ENCODE results near the gene ZNF609. TPM values are rescaled to one million over a fixed set of nuclear protein-coding genes. Genes with fewer than 3 reads are reported as not detected.
A peak's percentile ranks its signal among the peaks of the same experiment; 100 is the strongest.

Gene ZNF609
- polyA plus RNA-seq, 1 donor (not counting 4 experiments of a cell fraction or from before 2014, with no cell fraction given) = 16.9 TPM

GRCh38 chr15:64599226-64599625, 138.8 kb downstream of the ZNF609 start:
- H3K9me3 ChIP-seq (ENCODE audit: control insufficient read depth, low read depth, low read length) = no peaks in the 10 kb centered on the region
- H3K27ac ChIP-seq (ENCODE audit: control insufficient read depth, insufficient read depth, low read length) = peak overlapping the region; percentile 42
- H3K4me2 ChIP-seq (ENCODE audit: control insufficient read depth, extremely low read depth, insufficient read depth, low read depth, low read length) = peak overlapping the region; percentile 64
- H3K4me3 ChIP-seq (ENCODE audit: control insufficient read depth in 2 of 3, extremely low read depth in 1 of 3, insufficient read depth in 2 of 3, low read depth in 1 of 3, low read length in 3 of 3) = peak overlapping the region in 1 of 3 experiments; percentile 5
- peak overlapping the region; percentile 28 for H3K9ac ChIP-seq (ENCODE audit: control insufficient read depth, extremely low read depth, insufficient read depth, low read length)
- peaks cover 3% of the 10 kb centered on the region for H4K20me1 ChIP-seq (ENCODE audit: control insufficient read depth, extremely low read depth, insufficient read depth, low read length)
- no peak for TF ChIP-seq EZH2 (IDR thresholded peaks at IDR 0.05; ENCODE audit: low read length)
- TF ChIP-seq, protein P1, sequence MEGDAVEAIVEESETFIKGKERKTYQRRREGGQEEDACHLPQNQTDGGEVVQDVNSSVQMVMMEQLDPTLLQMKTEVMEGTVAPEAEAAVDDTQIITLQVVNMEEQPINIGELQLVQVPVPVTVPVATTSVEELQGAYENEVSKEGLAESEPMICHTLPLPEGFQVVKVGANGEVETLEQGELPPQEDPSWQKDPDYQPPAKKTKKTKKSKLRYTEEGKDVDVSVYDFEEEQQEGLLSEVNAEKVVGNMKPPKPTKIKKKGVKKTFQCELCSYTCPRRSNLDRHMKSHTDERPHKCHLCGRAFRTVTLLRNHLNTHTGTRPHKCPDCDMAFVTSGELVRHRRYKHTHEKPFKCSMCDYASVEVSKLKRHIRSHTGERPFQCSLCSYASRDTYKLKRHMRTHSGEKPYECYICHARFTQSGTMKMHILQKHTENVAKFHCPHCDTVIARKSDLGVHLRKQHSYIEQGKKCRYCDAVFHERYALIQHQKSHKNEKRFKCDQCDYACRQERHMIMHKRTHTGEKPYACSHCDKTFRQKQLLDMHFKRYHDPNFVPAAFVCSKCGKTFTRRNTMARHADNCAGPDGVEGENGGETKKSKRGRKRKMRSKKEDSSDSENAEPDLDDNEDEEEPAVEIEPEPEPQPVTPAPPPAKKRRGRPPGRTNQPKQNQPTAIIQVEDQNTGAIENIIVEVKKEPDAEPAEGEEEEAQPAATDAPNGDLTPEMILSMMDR (optimal IDR thresholded peaks at IDR 0.05 in 1 of 3, IDR thresholded peaks at IDR 0.05 in 1 of 3, conservative IDR thresholded peaks at IDR 0.05 in 1 of 3; ENCODE audit: extremely low read depth in 1 of 3, insufficient read depth in 2 of 3, low read length in 3 of 3) = no peak
- H3K27me3 ChIP-seq (ENCODE audit: control insufficient read depth, extremely low read depth, insufficient read depth, low read length) = no peaks in the 10 kb centered on the region
- no peak overlapping the region for H2AFZ ChIP-seq (ENCODE audit: control insufficient read depth, low read length)
- dilution Hi-C loops (cut with MboI; ENCODE audit: extremely low pct_ligation_motif_present, low sequenced_read_pairs) = no loop called here
- H3K4me1 ChIP-seq (ENCODE audit: control insufficient read depth, extremely low read depth, insufficient read depth, low read length) = peaks cover 29% of the 10 kb centered on the region
- DNase-seq (ENCODE audit: low read depth, low spot score) (no peak), FAIRE-seq (no peak)
- no peaks in the 10 kb centered on the region for H3K9me1 ChIP-seq (ENCODE audit: control insufficient read depth, extremely low read depth, insufficient read depth, low read length)
- H3K36me3 ChIP-seq (ENCODE audit: control insufficient read depth in 2 of 2, extremely low read depth in 1 of 2, insufficient read depth in 2 of 2, low read length in 2 of 2) = no peaks in the 10 kb centered on the region
- H3K79me2 ChIP-seq (ENCODE audit: control insufficient read depth, insufficient read depth, low read length) = peaks cover 53% of the 10 kb centered on the region

DNA sequence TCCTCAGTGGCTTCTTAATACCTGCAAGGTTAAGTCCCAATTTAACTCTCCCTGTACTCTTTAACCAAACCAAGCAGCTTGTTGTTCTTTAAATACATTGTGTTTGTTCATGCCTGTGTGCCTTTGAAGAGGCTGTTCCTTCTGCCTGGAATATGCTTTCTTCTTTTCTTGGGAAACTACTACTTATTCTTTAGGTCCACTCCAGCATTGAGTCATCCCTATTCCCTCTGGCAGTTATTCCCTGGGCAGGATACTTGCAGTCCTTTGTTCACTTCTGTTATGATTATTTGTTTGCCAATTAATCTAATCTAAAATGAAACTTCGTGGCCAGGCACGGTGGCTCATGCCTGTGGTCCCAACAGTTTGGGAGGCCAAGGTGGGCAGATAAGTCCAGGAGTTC, 139.3 kb downstream of the ZNF609 start:
- Histone ChIP-seq H3K4me3 (ENCODE audit: control insufficient read depth in 2 of 3, extremely low read depth in 1 of 3, insufficient read depth in 2 of 3, low read depth in 1 of 3, low read length in 3 of 3) (peak overlapping the region in 1 of 3 experiments; percentile 5), H3K36me3 (ENCODE audit: control insufficient read depth in 2 of 2, extremely low read depth in 1 of 2, insufficient read depth in 2 of 2, low read length in 2 of 2) (no peaks in the 10 kb centered on the region), H3K27ac (ENCODE audit: control insufficient read depth, insufficient read depth, low read length) (peak overlapping the region; percentile 42), H2AFZ (ENCODE audit: control insufficient read depth, low read length) (no peak overlapping the region), H3K9ac (ENCODE audit: control insufficient read depth, extremely low read depth, insufficient read depth, low read length) (peak overlapping the region; percentile 28), H4K20me1 (ENCODE audit: control insufficient read depth, extremely low read depth, insufficient read depth, low read length) (peaks cover 3% of the 10 kb centered on the region), H3K9me3 (ENCODE audit: control insufficient read depth, low read depth, low read length) (no peaks in the 10 kb centered on the region), H3K27me3 (ENCODE audit: control insufficient read depth, extremely low read depth, insufficient read depth, low read length) (no peaks in the 10 kb centered on the region), H3K79me2 (ENCODE audit: control insufficient read depth, insufficient read depth, low read length) (peaks cover 55% of the 10 kb centered on the region), H3K4me1 (ENCODE audit: control insufficient read depth, extremely low read depth, insufficient read depth, low read length) (peaks cover 29% of the 10 kb centered on the region), H3K4me2 (ENCODE audit: control insufficient read depth, extremely low read depth, insufficient read depth, low read depth, low read length) (peak overlapping the region; percentile 64), H3K9me1 (ENCODE audit: control insufficient read depth, extremely low read depth, insufficient read depth, low read length) (no peaks in the 10 kb centered on the region)
- FAIRE-seq (no peak), DNase-seq (ENCODE audit: low read depth, low spot score) (no peak)
- dilution Hi-C loops (cut with MboI; ENCODE audit: extremely low pct_ligation_motif_present, low sequenced_read_pairs) = no loop called here
- no peak for TF ChIP-seq EZH2 (IDR thresholded peaks at IDR 0.05; ENCODE audit: low read length)
- TF ChIP-seq, protein P1 (optimal IDR thresholded peaks at IDR 0.05 in 1 of 3, IDR thresholded peaks at IDR 0.05 in 1 of 3, conservative IDR thresholded peaks at IDR 0.05 in 1 of 3; ENCODE audit: extremely low read depth in 1 of 3, insufficient read depth in 2 of 3, low read length in 3 of 3) = no peak
